ENCODE data around the gene FAM177A1.
"Not testable (repeated sequence)": the region's sequence is repeated elsewhere in the genome, so short reads cannot be mapped to it uniquely, and the experiment has no call there.

FAM177A1 gene

GRCh38 chr14:35046048-35046750 is at the start of gene FAM177A1:
Gene FAM177A1 (plus strand): TSS chr14:35046272. CDS start chr14:35046464, 192 bp downstream.
- DNase-seq, result peak; percentile 96

GRCh38 chr14:34997762-34998161 is 48.3 kb upstream of the FAM177A1 start:
- DNase-seq, result no peak

- no peak for DNase-seq
These were observed 46.6 kb upstream of the FAM177A1 start for GRCh38 chr14:34999500-34999899.

- DNase-seq, result no peak
These were observed 44.5 kb upstream of the FAM177A1 start for GRCh38 chr14:35001621-35002020.

GRCh38 chr14:35004839-35005238 is 41.2 kb upstream of the FAM177A1 start:
- no peak for DNase-seq

GRCh38 chr14:35016568-35016967 is 29.5 kb upstream of the FAM177A1 start:
- DNase-seq, result no peak

- no peak for DNase-seq
These were observed 25.4 kb upstream of the FAM177A1 start for GRCh38 chr14:35020713-35021112.

- no peak for DNase-seq
These were observed 17.6 kb upstream of the FAM177A1 start for GRCh38 chr14:35028435-35028834.

- DNase-seq, result no peak
These were observed 13.5 kb upstream of the FAM177A1 start for GRCh38 chr14:35032562-35032961.

GRCh38 chr14:35034440-35034833 is 11.6 kb upstream of the FAM177A1 start:
- DNase-seq, result no peak

GRCh38 chr14:35034944-35035554 is 11.0 kb upstream of the FAM177A1 start:
- DNase-seq, result not testable (repeated sequence)

- not testable (repeated sequence) for DNase-seq
These were observed 7.8 kb upstream of the FAM177A1 start for GRCh38 chr14:35038312-35038711.

GRCh38 chr14:35042632-35043031 is 3.4 kb upstream of the FAM177A1 start:
- DNase-seq, result no peak

GRCh38 chr14:35043046-35043445 is 3.0 kb upstream of the FAM177A1 start:
- no peak for DNase-seq

GRCh38 chr14:35044939-35045797 is 904 bp upstream of the FAM177A1 start:
- DNase-seq, result peak; percentile 34

- DNase-seq, result no peak
These were observed 349 bp upstream of the FAM177A1 start for GRCh38 chr14:35045798-35046047.

- no peak for DNase-seq
These were observed 872 bp downstream of the FAM177A1 start for GRCh38 chr14:35046751-35047536.

GRCh38 chr14:35047976-35048513 is 2.0 kb downstream of the FAM177A1 start:
- DNase-seq, result no peak

GRCh38 chr14:35050652-35051051 is 4.6 kb downstream of the FAM177A1 start:
- peak; percentile 61 for DNase-seq

- DNase-seq, result no peak
These were observed 5.7 kb downstream of the FAM177A1 start for GRCh38 chr14:35051796-35052195.

- no peak for DNase-seq
These were observed 6.6 kb downstream of the FAM177A1 start for GRCh38 chr14:35052637-35053036.

GRCh38 chr14:35061113-35061791 is 15.2 kb downstream of the FAM177A1 start:
- DNase-seq, result not testable (repeated sequence)
